Nephron (organoid): ENCODE results near the gene AGT.

Experiments used
- H3K27ac Mint-ChIP-seq, 3 experiments: 2 replicates each; pipeline ENCODE4 v1.8.0; 2020; ENCODE audit warnings: mixed read lengths in 3 of 3, mild to moderate bottlenecking in 2 of 3, moderate library complexity in 1 of 3
- H3K27me3 Mint-ChIP-seq: 2 replicates; pipeline ENCODE4 v1.8.0; 2021; ENCODE audit warnings: low read depth, mild to moderate bottlenecking, moderate library complexity, mixed read lengths
- H3K36me3 Mint-ChIP-seq: 2 replicates; pipeline ENCODE4 v1.8.0; 2020; ENCODE audit warnings: low read depth, mixed read lengths
- H3K4me1 Mint-ChIP-seq: 2 replicates; pipeline ENCODE4 v1.8.0; 2020; ENCODE audit warnings: mixed read lengths
- H3K4me3 Mint-ChIP-seq, 3 experiments: 2 replicates each; pipeline ENCODE4 v1.8.0; 2020; ENCODE audit warnings: mild to moderate bottlenecking in 3 of 3, mixed read lengths in 3 of 3, moderate library complexity in 2 of 3
- H3K9me3 Mint-ChIP-seq: 2 replicates; pipeline ENCODE4 v1.8.0; 2020; ENCODE audit warnings: mixed read lengths
- TF ChIP-seq, protein P1 (sequence below), 3 experiments: fragments of 200-600 bp; sonication (generic); IDR thresholded peaks; one replicate each; pipeline ENCODE4 v1.5.0; 2021; ENCODE audit warnings: antibody characterized with exemption in 3 of 3; ENCODE audit not compliant: unreplicated experiment in 3 of 3

AGT gene

GRCh38 chr1:230752407-230752806, 38.5 kb upstream of the AGT start:
- Mint-ChIP-seq H3K36me3 (no peaks in the 10 kb centered on the region), H3K4me3 (peak overlapping the region in 1 of 3 experiments; percentile 25), H3K9me3 (no peaks in the 10 kb centered on the region), H3K27ac (peak overlapping the region; percentile 78 to 89 (median 85)), H3K27me3 (peaks cover 8% of the 10 kb centered on the region), H3K4me1 (peaks cover 59% of the 10 kb centered on the region)
- TF ChIP-seq, protein P1, sequence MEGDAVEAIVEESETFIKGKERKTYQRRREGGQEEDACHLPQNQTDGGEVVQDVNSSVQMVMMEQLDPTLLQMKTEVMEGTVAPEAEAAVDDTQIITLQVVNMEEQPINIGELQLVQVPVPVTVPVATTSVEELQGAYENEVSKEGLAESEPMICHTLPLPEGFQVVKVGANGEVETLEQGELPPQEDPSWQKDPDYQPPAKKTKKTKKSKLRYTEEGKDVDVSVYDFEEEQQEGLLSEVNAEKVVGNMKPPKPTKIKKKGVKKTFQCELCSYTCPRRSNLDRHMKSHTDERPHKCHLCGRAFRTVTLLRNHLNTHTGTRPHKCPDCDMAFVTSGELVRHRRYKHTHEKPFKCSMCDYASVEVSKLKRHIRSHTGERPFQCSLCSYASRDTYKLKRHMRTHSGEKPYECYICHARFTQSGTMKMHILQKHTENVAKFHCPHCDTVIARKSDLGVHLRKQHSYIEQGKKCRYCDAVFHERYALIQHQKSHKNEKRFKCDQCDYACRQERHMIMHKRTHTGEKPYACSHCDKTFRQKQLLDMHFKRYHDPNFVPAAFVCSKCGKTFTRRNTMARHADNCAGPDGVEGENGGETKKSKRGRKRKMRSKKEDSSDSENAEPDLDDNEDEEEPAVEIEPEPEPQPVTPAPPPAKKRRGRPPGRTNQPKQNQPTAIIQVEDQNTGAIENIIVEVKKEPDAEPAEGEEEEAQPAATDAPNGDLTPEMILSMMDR (IDR thresholded peaks at IDR 0.05; ENCODE audit: unreplicated experiment in 3 of 3) = no peak

DNA sequence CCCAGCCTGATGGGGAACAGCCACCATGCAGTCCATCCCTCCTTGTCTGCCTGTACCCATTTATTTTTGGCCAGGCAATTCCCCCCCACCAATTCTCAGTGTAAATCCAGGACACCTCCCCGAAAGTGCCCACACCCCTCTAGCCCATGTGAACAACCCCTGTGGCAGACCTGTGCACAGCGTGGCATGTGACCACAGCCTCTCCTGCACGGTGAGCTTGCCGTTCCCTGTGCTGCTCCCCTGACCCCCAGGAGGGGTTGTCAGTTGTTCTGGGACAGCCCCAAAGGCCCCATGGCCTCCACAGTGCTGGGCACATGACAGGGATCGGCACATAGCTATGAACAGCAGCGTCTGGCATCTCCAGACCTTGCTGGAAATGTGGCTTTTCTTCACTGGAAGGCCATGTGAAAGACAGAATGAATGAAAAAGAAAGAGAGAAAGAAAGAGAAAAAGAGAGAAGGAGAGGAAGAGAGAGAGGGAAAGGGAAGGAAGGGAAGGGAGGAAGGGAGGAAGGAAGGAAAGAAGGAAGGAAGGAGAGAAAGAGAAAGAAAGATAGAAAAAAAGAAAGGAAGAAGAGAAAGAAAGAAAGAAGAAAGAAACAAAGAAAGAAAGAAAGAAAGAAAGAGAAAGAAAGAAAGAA, 37.2 kb upstream of the AGT start:
- Mint-ChIP-seq H3K4me3 (peak overlapping the region in 2 of 3 experiments; percentile 13 to 35), H3K27me3 (peaks cover 8% of the 10 kb centered on the region), H3K4me1 (peaks cover 59% of the 10 kb centered on the region), H3K9me3 (no peaks in the 10 kb centered on the region), H3K27ac (peak overlapping the region; percentile 43 to 74 (median 68)), H3K36me3 (no peaks in the 10 kb centered on the region)
- TF ChIP-seq, protein P1 (IDR thresholded peaks at IDR 0.05; ENCODE audit: unreplicated experiment in 3 of 3) = no peak

GRCh38 chr1:230750576-230750975, 36.7 kb upstream of the AGT start:
- H3K4me1 Mint-ChIP-seq = peaks cover 55% of the 10 kb centered on the region
- no peaks in the 10 kb centered on the region for H3K9me3 Mint-ChIP-seq
- peaks cover 8% of the 10 kb centered on the region for H3K27me3 Mint-ChIP-seq
- no peaks in the 10 kb centered on the region for H3K36me3 Mint-ChIP-seq
- peak overlapping the region in 2 of 3 experiments; percentile 74 to 86 for H3K27ac Mint-ChIP-seq
- TF ChIP-seq, protein P1 (IDR thresholded peaks at IDR 0.05; ENCODE audit: unreplicated experiment in 3 of 3) = no peak
- H3K4me3 Mint-ChIP-seq = no peak overlapping the region

- peak overlapping the region; percentile 23 to 86 (median 74) for H3K27ac Mint-ChIP-seq
- H3K9me3 Mint-ChIP-seq = no peaks in the 10 kb centered on the region
- H3K36me3 Mint-ChIP-seq = no peaks in the 10 kb centered on the region
- TF ChIP-seq, protein P1 (IDR thresholded peaks at IDR 0.05; ENCODE audit: unreplicated experiment in 3 of 3) = no peak
- H3K4me3 Mint-ChIP-seq = no peak overlapping the region
- peaks cover 8% of the 10 kb centered on the region for H3K27me3 Mint-ChIP-seq
- peaks cover 56% of the 10 kb centered on the region for H3K4me1 Mint-ChIP-seq
Measured at GRCh38 chr1:230749635-230750034, 35.7 kb upstream of the AGT start.

DNA sequence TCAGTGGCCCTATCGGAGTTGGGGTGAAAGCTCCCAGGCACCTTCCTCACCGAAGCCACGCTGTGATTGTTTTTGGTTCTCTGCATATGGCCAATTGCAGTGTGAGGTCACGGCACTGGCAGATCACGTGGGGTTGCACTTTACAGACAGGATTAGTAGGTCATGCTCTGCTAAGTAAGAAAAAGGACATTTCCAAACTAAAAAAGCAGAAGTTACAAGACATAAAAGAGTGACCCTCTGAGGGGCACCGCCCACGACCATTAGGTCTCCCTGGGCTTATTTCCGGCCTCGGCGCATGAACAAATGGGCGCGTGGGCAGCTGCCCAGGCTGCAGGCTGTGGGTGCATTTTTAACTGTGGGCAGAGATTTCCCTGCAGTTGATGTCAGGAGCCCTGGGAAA, 35.2 kb upstream of the AGT start:
- Mint-ChIP-seq H3K4me3 (peak overlapping the region in 1 of 3 experiments; percentile 13), H3K36me3 (no peaks in the 10 kb centered on the region), H3K27me3 (peaks cover 8% of the 10 kb centered on the region), H3K9me3 (no peaks in the 10 kb centered on the region), H3K27ac (peak overlapping the region; percentile 60 to 86 (median 74)), H3K4me1 (peaks cover 60% of the 10 kb centered on the region)
- TF ChIP-seq, protein P1 (IDR thresholded peaks at IDR 0.05; ENCODE audit: unreplicated experiment in 3 of 3) = no peak
